MCF 10A (cell line): Measurements from ENCODE around the gene ULK4. TPM values are rescaled to one million over a fixed set of nuclear protein-coding genes. Genes with fewer than 3 reads are reported as not detected.

Source experiments
- BruUV-seq: library from RNA; stranded (reverse); fragments of 400-500 nt; replicated peaks from 2 replicates; lab custom pipeline; 2021; lab: Mats Ljungman, UMichigan
- CTCF ChIA-PET: fragments of 300-600 bp; sonication (Branson Sonifier 250); formaldehyde crosslinking; extraction: SDS; loops from one replicate; lab custom pipeline; 2021; ENCODE audit warnings: antibody characterized with exemption, inconsistent platforms; lab: Yijun Ruan, JAX
- POLR2A ChIA-PET: fragments of 300-600, 350-650 bp; sonication (Branson Sonifier 250); formaldehyde crosslinking; extraction: SDS; loops from one replicate; lab custom pipeline; 2020; ENCODE audit warnings: antibody characterized with exemption, inconsistent platforms; lab: Yijun Ruan, JAX
- DNase-seq: peaks from one replicate; pipeline ENCODE4 v3.0.0-alpha.2; 2018; ENCODE audit not compliant: unreplicated experiment
- H3K27ac Mint-ChIP-seq: one replicate; pipeline ENCODE4 v1.8.0; 2022; ENCODE audit warnings: mild to moderate bottlenecking, low read depth, mixed read lengths; ENCODE audit not compliant: unreplicated experiment
- H3K27me3 Mint-ChIP-seq: one replicate; pipeline ENCODE4 v1.8.0; 2022; ENCODE audit warnings: mixed read lengths; ENCODE audit not compliant: insufficient read depth, unreplicated experiment
- H3K36me3 Mint-ChIP-seq: one replicate; pipeline ENCODE4 v1.8.0; 2022; ENCODE audit warnings: mild to moderate bottlenecking, moderate library complexity, mixed read lengths; ENCODE audit not compliant: insufficient read depth, unreplicated experiment
- H3K4me1 Mint-ChIP-seq: one replicate; pipeline ENCODE4 v1.8.0; 2022; ENCODE audit warnings: mixed read lengths; ENCODE audit not compliant: insufficient read depth, unreplicated experiment
- H3K4me3 Mint-ChIP-seq: one replicate; pipeline ENCODE4 v1.8.0; 2022; ENCODE audit warnings: mild to moderate bottlenecking, moderate library complexity, mixed read lengths; ENCODE audit not compliant: unreplicated experiment
- H3K9me3 Mint-ChIP-seq: one replicate; pipeline ENCODE4 v1.8.0; 2022; ENCODE audit warnings: mixed read lengths; ENCODE audit not compliant: unreplicated experiment
- CTCF ChIP-seq: fragments of 200-600 bp; IDR thresholded peaks from one replicate; pipeline ENCODE4 v1.8.0; 2022; ENCODE audit warnings: antibody characterized with exemption, mild to moderate bottlenecking; ENCODE audit not compliant: unreplicated experiment
- intact Hi-C: fragments of 100-400 bp; cut with micrococcal nuclease; formaldehyde crosslinking; loops from 2 replicates; pipeline ENCODE4 v1.14.1; 2022
- total RNA-seq: library from RNA; stranded (reverse); gene quantifications from 2 replicates; pipeline ENCODE4 v1.2.3, GENCODE V29; 2022

The ULK4 gene
- total RNA-seq, 1 experiment from 2014 or later, result 7.8 TPM

DNA sequence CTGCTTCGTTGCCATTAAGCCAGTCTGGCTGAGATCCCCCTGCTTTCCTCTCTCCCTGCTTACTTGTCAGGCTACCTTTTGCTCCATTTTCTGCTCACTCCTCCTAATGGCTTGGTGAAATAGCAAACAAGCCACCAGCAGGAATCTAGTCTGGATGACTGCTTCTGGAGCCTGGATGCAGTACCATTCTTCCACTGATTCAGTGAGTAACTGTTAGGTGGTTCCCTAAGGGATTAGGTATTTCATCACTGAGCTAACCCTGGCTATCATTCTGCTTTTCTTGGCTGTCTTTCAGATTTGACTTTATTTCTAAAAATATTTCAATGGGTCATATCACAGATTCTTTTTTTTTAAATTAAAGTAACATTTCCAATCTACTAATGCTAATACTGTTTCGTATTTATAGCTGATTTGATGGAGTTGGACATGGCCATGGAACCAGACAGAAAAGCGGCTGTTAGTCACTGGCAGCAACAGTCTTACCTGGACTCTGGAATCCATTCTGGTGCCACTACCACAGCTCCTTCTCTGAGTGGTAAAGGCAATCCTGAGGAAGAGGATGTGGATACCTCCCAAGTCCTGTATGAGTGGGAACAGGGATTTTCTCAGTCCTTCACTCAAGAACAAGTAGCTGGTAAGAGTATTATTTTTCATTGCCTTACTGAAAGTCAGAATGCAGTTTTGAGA, 737.6 kb downstream of the ULK4 start:
- H3K4me1 Mint-ChIP-seq, result peaks cover 37% of the 10 kb centered on the region
- intact Hi-C loops, result no loop called here
- no peaks in the 10 kb centered on the region for H3K27me3 Mint-ChIP-seq
- TF ChIP-seq CTCF, result no peak
- no TSS peak for BruUV-seq
- CTCF ChIA-PET, result interaction anchor here (0.5 to 1.5 kb wide), 5 partner anchors 123 to 644 kb away, joined by 3 to 7 read pairs (median 3); no protein-coding TSS in a partner anchor
- H3K27ac Mint-ChIP-seq, result no peak overlapping the region
- H3K36me3 Mint-ChIP-seq, result peaks cover 58% of the 10 kb centered on the region
- POLR2A ChIA-PET, result interaction anchor here (0.9 to 1.3 kb wide), 5 partner anchors 20 to 26 kb away, joined by 3 to 11 read pairs (median 4); partner anchors contain the start of gene CTNNB1
- peak; percentile 89 for DNase-seq
- H3K9me3 Mint-ChIP-seq, result no peaks in the 10 kb centered on the region
- H3K4me3 Mint-ChIP-seq, result no peak overlapping the region

GRCh38 chr3:41223691-41224090, 738.2 kb downstream of the ULK4 start:
- Mint-ChIP-seq H3K4me1 (peaks cover 37% of the 10 kb centered on the region), H3K4me3 (no peak overlapping the region), H3K36me3 (peaks cover 52% of the 10 kb centered on the region), H3K9me3 (no peaks in the 10 kb centered on the region), H3K27ac (no peak overlapping the region), H3K27me3 (no peaks in the 10 kb centered on the region)
- no peak for TF ChIP-seq CTCF
- ChIA-PET CTCF (interaction anchor here (0.6 to 1.5 kb wide), 3 partner anchors 504 to 643 kb away, joined by 3 to 7 read pairs (median 3); no protein-coding TSS in a partner anchor), POLR2A (interaction anchor here (0.9 to 1.3 kb wide), 3 partner anchors 19 to 25 kb away, joined by 3 to 11 read pairs (median 5); partner anchors contain the start of gene CTNNB1)
- BruUV-seq, result no TSS peak
- intact Hi-C loops, result no loop called here
- DNase-seq, result no peak

DNA sequence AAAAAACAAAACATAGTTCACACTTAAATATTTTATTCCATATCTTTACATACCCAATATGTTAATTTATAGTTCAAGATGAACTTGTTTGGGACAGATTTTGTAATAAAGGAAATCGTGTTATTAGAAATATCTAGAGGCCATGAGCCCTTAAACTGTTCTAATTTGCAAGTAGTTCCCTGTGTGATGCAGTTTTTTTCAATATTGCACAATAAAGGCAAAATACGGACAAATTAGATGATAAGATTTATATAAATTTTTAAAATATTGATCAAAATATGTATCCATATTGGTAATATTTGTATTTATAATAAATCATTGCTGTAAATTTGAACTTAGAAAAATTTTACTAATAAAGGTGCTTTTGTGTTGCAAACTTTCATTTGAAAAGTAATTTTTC, 738.8 kb downstream of the ULK4 start:
- ChIA-PET POLR2A (interaction anchor here (1.0 to 1.2 kb wide), 2 partner anchors 13 to 24 kb away, joined by 4 to 11 read pairs; partner anchors contain the start of gene CTNNB1), CTCF (no interaction called here)
- Mint-ChIP-seq H3K36me3 (peaks cover 46% of the 10 kb centered on the region), H3K4me3 (no peak overlapping the region), H3K4me1 (peaks cover 37% of the 10 kb centered on the region), H3K27ac (no peak overlapping the region), H3K9me3 (no peaks in the 10 kb centered on the region), H3K27me3 (no peaks in the 10 kb centered on the region)
- no peak for DNase-seq
- no peak for TF ChIP-seq CTCF
- intact Hi-C loops, result no loop called here
- BruUV-seq, result no TSS peak

DNA sequence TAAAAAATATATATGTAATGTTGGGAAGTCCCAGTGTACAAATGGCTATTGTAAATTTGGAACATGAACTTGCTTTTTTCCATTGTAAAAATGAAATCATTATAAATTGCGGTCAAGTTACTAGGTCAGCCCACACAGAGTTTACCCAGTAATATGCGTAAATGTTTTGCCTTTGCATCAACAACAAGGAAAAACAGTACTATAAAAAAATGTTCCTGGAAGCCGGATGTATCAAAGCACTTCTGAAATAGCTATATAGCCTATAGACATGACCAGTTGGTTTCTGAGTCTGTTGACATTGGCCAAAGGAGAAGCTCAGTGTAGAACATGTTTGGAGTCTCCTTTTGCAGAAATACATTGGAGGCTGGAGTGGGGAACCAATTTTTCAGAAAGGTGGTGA, 739.4 kb downstream of the ULK4 start:
- POLR2A ChIA-PET, result interaction anchor here (1.0 kb wide), 2 partner anchors 14 to 23 kb away, joined by 4 to 7 read pairs; partner anchors contain the start of gene CTNNB1
- H3K27me3 Mint-ChIP-seq, result no peaks in the 10 kb centered on the region
- no peak overlapping the region for H3K27ac Mint-ChIP-seq
- peaks cover 40% of the 10 kb centered on the region for H3K36me3 Mint-ChIP-seq
- intact Hi-C loops, result no loop called here
- CTCF ChIA-PET, result no interaction called here
- BruUV-seq, result no TSS peak
- DNase-seq, result peak; percentile 49
- peaks cover 42% of the 10 kb centered on the region for H3K4me1 Mint-ChIP-seq
- TF ChIP-seq CTCF, result no peak
- no peaks in the 10 kb centered on the region for H3K9me3 Mint-ChIP-seq
- H3K4me3 Mint-ChIP-seq, result no peak overlapping the region
